Endothelial cell (in vitro differentiated cells): ENCODE data around the gene TANC2. TPM values are rescaled to one million over a fixed set of nuclear protein-coding genes. Genes with fewer than 3 reads are reported as not detected.

ENCODE experiments used
- DNase-seq: peaks from one replicate; pipeline ENCODE4 v3.0.0; 2021; ENCODE audit warnings: low spot score
- H3K27ac Mint-ChIP-seq: one replicate; pipeline ENCODE4 v1.8.0; 2021; ENCODE audit warnings: mixed read lengths, inconsistent platforms; ENCODE audit not compliant: unreplicated experiment
- H3K27me3 Mint-ChIP-seq: one replicate; pipeline ENCODE4 v1.8.0; 2021; ENCODE audit warnings: mild to moderate bottlenecking, moderate library complexity, mixed read lengths, inconsistent platforms; ENCODE audit not compliant: unreplicated experiment
- H3K36me3 Mint-ChIP-seq: one replicate; pipeline ENCODE4 v1.8.0; 2021; ENCODE audit warnings: mild to moderate bottlenecking, low read depth, mixed read lengths, inconsistent platforms; ENCODE audit not compliant: unreplicated experiment
- H3K4me1 Mint-ChIP-seq: one replicate; pipeline ENCODE4 v1.8.0; 2021; ENCODE audit warnings: mild to moderate bottlenecking, mixed read lengths, inconsistent platforms; ENCODE audit not compliant: unreplicated experiment
- H3K4me3 Mint-ChIP-seq: one replicate; pipeline ENCODE4 v1.8.0; 2021; ENCODE audit warnings: mild to moderate bottlenecking, mixed read lengths, inconsistent platforms; ENCODE audit not compliant: unreplicated experiment
- H3K9me3 Mint-ChIP-seq: one replicate; pipeline ENCODE4 v1.8.0; 2021; ENCODE audit warnings: mixed read lengths, inconsistent platforms; ENCODE audit not compliant: unreplicated experiment
- CTCF ChIP-seq: fragments of 200-600 bp; sonication (generic); IDR thresholded peaks from one replicate; pipeline ENCODE4 v1.5.0; 2021; ENCODE audit warnings: antibody characterized with exemption; ENCODE audit not compliant: unreplicated experiment
- total RNA-seq: library from RNA; stranded (reverse); fragmentation: NEBNext Ultra II Directional; extraction: Animal tissue kit (Norgen Biotek cat#: 25700); gene quantifications from one replicate; pipeline ENCODE4 v1.2.1, GENCODE V29; 2021; ENCODE audit not compliant: unreplicated experiment

TANC2 gene
- total RNA-seq, 1 donor from 2014 or later = 86.1 TPM

DNA sequence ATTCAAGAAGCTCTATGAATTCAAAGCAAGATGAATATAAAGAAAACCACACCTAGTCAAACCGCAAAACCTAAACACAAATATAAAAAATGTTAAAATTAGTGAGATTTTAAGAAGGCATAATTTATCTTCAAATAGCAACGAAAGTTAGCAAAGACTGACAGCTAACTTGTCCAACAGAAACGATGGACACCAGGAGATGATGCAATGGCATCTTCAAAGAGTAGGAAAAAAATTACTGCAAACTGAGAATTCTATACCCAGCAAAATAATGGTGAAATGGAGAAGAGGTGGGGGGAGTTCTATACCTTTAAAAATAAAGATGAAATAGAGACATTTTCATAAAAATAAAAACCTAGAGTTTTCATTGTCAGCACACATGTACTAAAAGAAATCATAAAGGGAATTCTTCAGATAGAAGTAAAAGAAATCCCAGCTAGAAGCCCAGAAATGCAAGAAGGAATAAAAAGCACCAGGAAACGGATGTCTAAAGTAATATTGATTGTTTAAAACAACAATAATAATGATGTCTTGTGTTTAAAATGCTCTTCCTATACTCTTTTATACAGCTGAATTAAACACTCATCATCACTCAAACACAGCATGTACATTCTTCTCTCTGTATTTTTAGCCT lies 24.6 kb upstream of the TANC2 start:
- no peak for DNase-seq
- Mint-ChIP-seq H3K36me3 (peaks cover 4% of the 10 kb centered on the region), H3K4me1 (no peaks in the 10 kb centered on the region), H3K27me3 (no peaks in the 10 kb centered on the region), H3K27ac (no peak overlapping the region), H3K4me3 (no peak overlapping the region), H3K9me3 (no peaks in the 10 kb centered on the region)
- no peak for TF ChIP-seq CTCF

GRCh38 chr17:62948370-62948769 lies 17.7 kb upstream of the TANC2 start:
- DNase-seq = no peak
- Mint-ChIP-seq H3K36me3 (no peaks in the 10 kb centered on the region), H3K4me1 (no peaks in the 10 kb centered on the region), H3K9me3 (no peaks in the 10 kb centered on the region), H3K27me3 (no peaks in the 10 kb centered on the region), H3K4me3 (no peak overlapping the region), H3K27ac (no peak overlapping the region)
- no peak for TF ChIP-seq CTCF

DNA sequence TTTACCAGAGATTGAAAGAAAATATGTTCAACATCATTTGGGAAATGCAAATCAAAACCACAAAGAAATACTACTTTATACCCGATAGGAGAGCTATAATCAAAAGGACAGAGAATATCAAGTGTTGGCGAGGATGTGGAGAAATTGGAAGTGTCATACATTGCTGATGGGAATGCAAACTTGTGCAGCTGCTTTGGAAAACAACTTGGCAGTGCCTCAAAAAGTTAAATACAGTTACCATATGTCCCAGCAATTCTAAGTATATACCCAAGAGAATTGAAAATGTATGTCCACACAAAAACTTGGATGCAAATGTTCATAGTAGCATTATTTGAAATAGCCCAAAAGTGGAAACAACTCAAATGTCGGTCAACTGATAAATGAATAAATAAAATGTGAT lies 17.0 kb upstream of the TANC2 start:
- no peak for DNase-seq
- Mint-ChIP-seq H3K27ac (no peak overlapping the region), H3K9me3 (no peaks in the 10 kb centered on the region), H3K36me3 (no peaks in the 10 kb centered on the region), H3K4me3 (no peak overlapping the region), H3K4me1 (no peaks in the 10 kb centered on the region), H3K27me3 (no peaks in the 10 kb centered on the region)
- TF ChIP-seq CTCF = no peak

- Mint-ChIP-seq H3K27ac (no peak overlapping the region), H3K4me1 (no peaks in the 10 kb centered on the region), H3K9me3 (no peaks in the 10 kb centered on the region)
Observed at GRCh38 chr17:62950067-62950466, 16.0 kb upstream of the TANC2 start.

More at GRCh38 chr17:62950067-62950466, 16.0 kb upstream of the TANC2 start:
- H3K4me3 Mint-ChIP-seq = no peak overlapping the region
- TF ChIP-seq CTCF = no peak
- no peaks in the 10 kb centered on the region for H3K36me3 Mint-ChIP-seq
- H3K27me3 Mint-ChIP-seq = no peaks in the 10 kb centered on the region
- no peak for DNase-seq
